HepG2 (cell line): ENCODE data around the gene ZBTB44. TPM values are rescaled to one million over a fixed set of nuclear protein-coding genes. Genes with fewer than 3 reads are reported as not detected.

Source experiments
- MED1 ChIP-seq: sonication (generic); formaldehyde crosslinking; IDR thresholded peaks from 2 replicates; pipeline ENCODE4 v1.4.0; 2020; ENCODE audit warnings: missing genetic modification reagents
- NCOR1 ChIP-seq: fragments of 200-600 bp; sonication (generic); IDR thresholded peaks from 2 replicates; pipeline ENCODE4 v1.7.0; 2017; ENCODE audit warnings: antibody characterized with exemption, low read length, borderline replicate concordance
- PCBP2 ChIP-seq: fragments of 200-400 bp; formaldehyde crosslinking; optimal IDR thresholded peaks from 2 replicates; pipeline ENCODE3; 2018; ENCODE audit warnings: low read length, low read depth; ENCODE audit not compliant: poor library complexity, severe bottlenecking
- SOX6 ChIP-seq, 2 experiments: fragments of 450-650 bp in 1 of 2; sonication (generic) in 1 of 2; formaldehyde crosslinking in 1 of 2; IDR thresholded peaks; 2 replicates each; pipeline versions ENCODE4 v1.4.0 to v1.6.1; 2017 to 2020; ENCODE audit warnings: antibody characterized with exemption in 1 of 2, mild to moderate bottlenecking in 1 of 2, missing genetic modification reagents in 1 of 2
- SP2 ChIP-seq: sonication (generic); formaldehyde crosslinking; IDR thresholded peaks from 2 replicates; pipeline ENCODE4 v1.5.1; 2020; ENCODE audit warnings: mild to moderate bottlenecking, missing genetic modification reagents
- SP5 ChIP-seq: IDR thresholded peaks from 2 replicates; pipeline ENCODE4 v1.6.1; 2016; ENCODE audit warnings: low read depth, borderline replicate concordance
- TRIM24 ChIP-seq: sonication (generic); formaldehyde crosslinking; IDR thresholded peaks from 2 replicates; pipeline ENCODE4 v1.8.0; 2022; ENCODE audit warnings: mild to moderate bottlenecking, missing genetic modification reagents
- ZNF256 ChIP-seq: sonication (generic); formaldehyde crosslinking; conservative IDR thresholded peaks from 2 replicates; pipeline ENCODE4 v1.4.0; 2020; ENCODE audit warnings: missing genetic modification reagents
- ZNF737 ChIP-seq: sonication (generic); formaldehyde crosslinking; IDR thresholded peaks from 2 replicates; pipeline ENCODE4 v1.5.0; 2020; ENCODE audit warnings: missing genetic modification reagents, mild to moderate bottlenecking, borderline replicate concordance
- ZNF772 ChIP-seq: sonication (generic); formaldehyde crosslinking; IDR thresholded peaks from 2 replicates; pipeline ENCODE4 v1.5.0; 2020; ENCODE audit warnings: mild to moderate bottlenecking, missing genetic modification reagents
- ZNF883 ChIP-seq: sonication (generic); formaldehyde crosslinking; IDR thresholded peaks from 2 replicates; pipeline ENCODE4 v1.5.1; 2020; ENCODE audit warnings: mild to moderate bottlenecking, missing genetic modification reagents; ENCODE audit errors: not compliant biosample characterization
- polyA plus RNA-seq, 8 experiments: library from polyadenylated mRNA; depleted of rRNA in 3 of 8; stranded (reverse) in 7 of 8; unstranded in 1 of 8; fragments of >200 nt; fragmentation: Illumina TruSeq in 4 of 8; extraction: Trizol in 4 of 8; gene quantifications; 2 replicates each; pipeline versions ENCODE4 v1.2.1 to v1.2.3, GENCODE V29; 2011 to 2016; ENCODE audit warnings: low read depth in 4 of 8, missing spikeins in 1 of 8, mixed read lengths in 1 of 8; ENCODE audit not compliant: insufficient read depth in 1 of 8
- total RNA-seq, 5 experiments: library from RNA; depleted of rRNA; stranded (reverse); fragments of >200 nt; fragmentation: Illumina TruSeq; extraction: Trizol; gene quantifications; 2 replicates each; pipeline ENCODE4 v1.2.3, GENCODE V29; 2016; ENCODE audit warnings: low read depth in 1 of 5
- TF ChIP-seq, protein P1 (sequence below): sonication (generic); formaldehyde crosslinking; IDR thresholded peaks from 2 replicates; pipeline ENCODE4 v1.4.0; 2020; ENCODE audit warnings: low read depth, mild to moderate bottlenecking, missing genetic modification reagents
- TF ChIP-seq, protein P2 (sequence below): sonication (generic); formaldehyde crosslinking; IDR thresholded peaks from 2 replicates; pipeline ENCODE4 v1.4.0; 2020; ENCODE audit warnings: mild to moderate bottlenecking, missing genetic modification reagents
- TF ChIP-seq, protein P3 (sequence below): sonication (generic); formaldehyde crosslinking; IDR thresholded peaks from 2 replicates; pipeline ENCODE4 v1.8.1; 2022; ENCODE audit warnings: mild to moderate bottlenecking, missing genetic modification reagents
- TF ChIP-seq, protein P4 (sequence below): sonication (generic); formaldehyde crosslinking; IDR thresholded peaks from 2 replicates; pipeline ENCODE4 v1.4.0; 2020; ENCODE audit warnings: mild to moderate bottlenecking, missing genetic modification reagents
- TF ChIP-seq, protein P5 (sequence below): sonication (generic); formaldehyde crosslinking; IDR thresholded peaks from 2 replicates; pipeline ENCODE4 v1.9.0; 2021; ENCODE audit warnings: missing genetic modification reagents, borderline replicate concordance

ZBTB44 gene
- total and polyA plus RNA-seq, 2 of the 13 experiments (the other 11 are each of a cell fraction or from before 2014, with no cell fraction given) = 22.8 to 23.6 TPM

DNA sequence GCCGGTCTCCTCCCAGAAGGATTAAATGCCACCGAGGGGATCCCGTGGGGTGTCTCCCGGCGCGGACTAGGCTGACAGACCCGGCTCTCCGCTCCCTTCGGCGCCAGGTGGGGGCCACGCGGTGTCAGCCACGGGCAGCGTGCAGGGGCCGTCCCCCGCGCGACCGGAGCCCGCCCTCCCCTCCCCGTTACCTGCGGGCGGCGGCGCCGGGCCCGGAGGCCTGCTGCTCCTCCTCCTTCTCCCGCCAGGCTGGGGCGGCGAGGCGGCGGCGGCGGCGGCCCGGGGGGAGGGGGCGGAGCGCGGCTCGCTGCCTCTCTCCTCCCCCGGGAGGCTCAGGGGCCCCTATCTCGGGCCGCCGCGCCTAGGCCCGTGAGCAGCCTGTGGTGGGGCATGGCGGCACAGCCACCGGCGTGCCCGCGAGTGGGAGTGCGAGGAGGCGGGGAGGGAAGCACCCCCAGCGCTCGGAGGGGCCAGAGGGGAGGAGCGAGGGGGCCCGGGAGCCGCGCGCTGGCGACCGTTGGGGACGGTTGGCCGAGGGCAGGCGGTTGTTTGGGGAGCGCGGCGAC lies 450 bp downstream of the ZBTB44 start (continued):
- no peak for TF ChIP-seq SP2
- TF ChIP-seq, protein P1, sequence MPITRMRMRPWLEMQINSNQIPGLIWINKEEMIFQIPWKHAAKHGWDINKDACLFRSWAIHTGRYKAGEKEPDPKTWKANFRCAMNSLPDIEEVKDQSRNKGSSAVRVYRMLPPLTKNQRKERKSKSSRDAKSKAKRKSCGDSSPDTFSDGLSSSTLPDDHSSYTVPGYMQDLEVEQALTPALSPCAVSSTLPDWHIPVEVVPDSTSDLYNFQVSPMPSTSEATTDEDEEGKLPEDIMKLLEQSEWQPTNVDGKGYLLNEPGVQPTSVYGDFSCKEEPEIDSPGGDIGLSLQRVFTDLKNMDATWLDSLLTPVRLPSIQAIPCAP = no peak
- TF ChIP-seq, protein P2, sequence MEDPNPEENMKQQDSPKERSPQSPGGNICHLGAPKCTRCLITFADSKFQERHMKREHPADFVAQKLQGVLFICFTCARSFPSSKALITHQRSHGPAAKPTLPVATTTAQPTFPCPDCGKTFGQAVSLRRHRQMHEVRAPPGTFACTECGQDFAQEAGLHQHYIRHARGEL = no peak
- TF ChIP-seq, protein P3, sequence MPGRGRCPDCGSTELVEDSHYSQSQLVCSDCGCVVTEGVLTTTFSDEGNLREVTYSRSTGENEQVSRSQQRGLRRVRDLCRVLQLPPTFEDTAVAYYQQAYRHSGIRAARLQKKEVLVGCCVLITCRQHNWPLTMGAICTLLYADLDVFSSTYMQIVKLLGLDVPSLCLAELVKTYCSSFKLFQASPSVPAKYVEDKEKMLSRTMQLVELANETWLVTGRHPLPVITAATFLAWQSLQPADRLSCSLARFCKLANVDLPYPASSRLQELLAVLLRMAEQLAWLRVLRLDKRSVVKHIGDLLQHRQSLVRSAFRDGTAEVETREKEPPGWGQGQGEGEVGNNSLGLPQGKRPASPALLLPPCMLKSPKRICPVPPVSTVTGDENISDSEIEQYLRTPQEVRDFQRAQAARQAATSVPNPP (CRISPR knock-in tag) = no peak
- TF ChIP-seq SOX6 (IDR thresholded peaks at IDR 0.05) = no peak
- TF ChIP-seq SOX6 (CRISPR knock-in tag; IDR thresholded peaks at IDR 0.05) = no peak
- TF ChIP-seq ZNF772 (CRISPR knock-in tag) = 0 out of 2 replicates have a peak, but pooled peaks have one; percentile 21
- no peak for TF ChIP-seq ZNF883 (CRISPR knock-in tag)
- no peak for TF ChIP-seq NCOR1
- TF ChIP-seq, protein P4, sequence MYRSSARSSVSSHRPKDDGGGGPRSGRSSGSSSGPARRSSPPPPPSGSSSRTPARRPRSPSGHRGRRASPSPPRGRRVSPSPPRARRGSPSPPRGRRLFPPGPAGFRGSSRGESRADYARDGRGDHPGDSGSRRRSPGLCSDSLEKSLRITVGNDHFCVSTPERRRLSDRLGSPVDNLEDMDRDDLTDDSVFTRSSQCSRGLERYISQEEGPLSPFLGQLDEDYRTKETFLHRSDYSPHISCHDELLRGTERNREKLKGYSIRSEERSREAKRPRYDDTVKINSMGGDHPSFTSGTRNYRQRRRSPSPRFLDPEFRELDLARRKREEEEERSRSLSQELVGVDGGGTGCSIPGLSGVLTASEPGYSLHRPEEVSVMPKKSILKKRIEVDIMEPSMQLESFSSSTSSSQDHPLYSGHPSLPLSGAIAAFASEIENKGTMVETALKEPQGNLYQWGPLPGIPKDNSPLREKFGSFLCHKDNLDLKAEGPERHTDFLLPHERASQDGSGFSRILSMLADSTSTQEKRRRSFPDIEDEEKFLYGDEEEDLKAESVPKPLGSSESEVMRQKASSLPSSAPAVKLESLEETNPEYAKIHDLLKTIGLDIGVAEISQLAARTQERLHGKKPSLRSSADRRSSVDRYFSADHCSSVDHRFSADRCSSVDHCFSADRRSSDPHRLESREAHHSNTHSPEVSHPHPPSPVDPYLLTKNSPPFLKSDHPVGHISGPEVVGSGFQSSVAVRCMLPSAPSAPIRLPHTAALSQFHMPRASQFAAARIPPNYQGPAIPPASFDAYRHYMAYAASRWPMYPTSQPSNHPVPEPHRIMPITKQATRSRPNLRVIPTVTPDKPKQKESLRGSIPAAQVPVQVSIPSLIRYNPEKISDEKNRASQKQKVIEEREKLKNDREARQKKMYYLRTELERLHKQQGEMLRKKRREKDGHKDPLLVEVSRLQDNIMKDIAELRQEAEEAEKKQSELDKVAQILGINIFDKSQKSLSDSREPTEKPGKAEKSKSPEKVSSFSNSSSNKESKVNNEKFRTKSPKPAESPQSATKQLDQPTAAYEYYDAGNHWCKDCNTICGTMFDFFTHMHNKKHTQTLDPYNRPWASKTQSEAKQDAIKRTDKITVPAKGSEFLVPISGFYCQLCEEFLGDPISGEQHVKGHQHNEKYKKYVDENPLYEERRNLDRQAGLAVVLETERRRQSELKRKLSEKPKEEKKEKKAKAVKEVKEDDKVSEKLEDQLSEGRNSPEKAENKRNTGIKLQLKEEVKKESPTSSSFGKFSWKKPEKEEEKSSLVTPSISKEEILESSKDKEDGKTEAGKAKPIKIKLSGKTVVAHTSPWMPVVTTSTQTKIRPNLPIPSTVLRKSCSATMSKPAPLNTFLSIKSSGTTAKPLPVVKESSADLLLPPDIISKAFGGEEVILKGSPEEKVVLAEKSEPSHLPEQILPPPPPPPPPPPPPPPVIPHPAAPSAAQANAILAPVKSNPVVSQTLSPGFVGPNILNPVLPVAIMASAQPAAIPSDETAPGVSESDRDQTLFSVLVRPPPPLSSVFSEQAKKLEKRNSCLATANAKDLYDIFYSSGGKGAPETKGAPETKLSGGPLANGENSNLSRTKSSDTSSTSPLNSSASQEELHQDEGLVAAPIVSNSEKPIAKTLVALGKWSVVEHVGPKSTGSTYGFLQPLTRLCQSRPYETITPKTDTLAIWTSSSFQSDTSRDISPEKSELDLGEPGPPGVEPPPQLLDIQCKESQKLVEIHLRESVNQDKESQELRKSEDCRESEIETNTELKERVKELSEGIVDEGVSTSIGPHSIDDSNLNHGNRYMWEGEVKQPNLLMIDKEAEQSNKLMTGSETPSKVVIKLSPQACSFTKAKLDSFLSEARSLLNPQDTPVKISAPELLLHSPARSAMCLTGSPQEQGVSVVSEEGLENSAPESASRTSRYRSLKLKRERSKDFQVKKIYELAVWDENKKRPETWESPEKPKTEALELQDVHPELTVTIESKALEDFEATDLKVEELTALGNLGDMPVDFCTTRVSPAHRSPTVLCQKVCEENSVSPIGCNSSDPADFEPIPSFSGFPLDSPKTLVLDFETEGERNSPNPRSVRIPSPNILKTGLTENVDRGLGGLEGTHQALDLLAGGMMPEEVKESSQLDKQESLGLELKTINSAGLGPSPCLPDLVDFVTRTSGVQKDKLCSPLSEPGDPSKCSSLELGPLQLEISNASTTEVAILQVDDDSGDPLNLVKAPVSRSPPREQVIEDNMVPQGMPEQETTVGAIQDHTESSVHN (CRISPR knock-in tag) = no peak
- no peak for TF ChIP-seq SP5 (CRISPR knock-in tag)
- TF ChIP-seq ZNF737 (CRISPR knock-in tag) = no peak
- TF ChIP-seq PCBP2 = no peak
- TF ChIP-seq MED1 (CRISPR knock-in tag) = peak; percentile 27; the same call in 1 of the 2 replicates
- TF ChIP-seq, protein P5, sequence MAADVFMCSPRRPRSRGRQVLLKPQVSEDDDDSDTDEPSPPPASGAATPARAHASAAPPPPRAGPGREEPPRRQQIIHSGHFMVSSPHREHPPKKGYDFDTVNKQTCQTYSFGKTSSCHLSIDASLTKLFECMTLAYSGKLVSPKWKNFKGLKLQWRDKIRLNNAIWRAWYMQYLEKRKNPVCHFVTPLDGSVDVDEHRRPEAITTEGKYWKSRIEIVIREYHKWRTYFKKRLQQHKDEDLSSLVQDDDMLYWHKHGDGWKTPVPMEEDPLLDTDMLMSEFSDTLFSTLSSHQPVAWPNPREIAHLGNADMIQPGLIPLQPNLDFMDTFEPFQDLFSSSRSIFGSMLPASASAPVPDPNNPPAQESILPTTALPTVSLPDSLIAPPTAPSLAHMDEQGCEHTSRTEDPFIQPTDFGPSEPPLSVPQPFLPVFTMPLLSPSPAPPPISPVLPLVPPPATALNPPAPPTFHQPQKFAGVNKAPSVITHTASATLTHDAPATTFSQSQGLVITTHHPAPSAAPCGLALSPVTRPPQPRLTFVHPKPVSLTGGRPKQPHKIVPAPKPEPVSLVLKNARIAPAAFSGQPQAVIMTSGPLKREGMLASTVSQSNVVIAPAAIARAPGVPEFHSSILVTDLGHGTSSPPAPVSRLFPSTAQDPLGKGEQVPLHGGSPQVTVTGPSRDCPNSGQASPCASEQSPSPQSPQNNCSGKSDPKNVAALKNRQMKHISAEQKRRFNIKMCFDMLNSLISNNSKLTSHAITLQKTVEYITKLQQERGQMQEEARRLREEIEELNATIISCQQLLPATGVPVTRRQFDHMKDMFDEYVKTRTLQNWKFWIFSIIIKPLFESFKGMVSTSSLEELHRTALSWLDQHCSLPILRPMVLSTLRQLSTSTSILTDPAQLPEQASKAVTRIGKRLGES (CRISPR knock-in tag) = no peak
- no peak for TF ChIP-seq ZNF256 (CRISPR knock-in tag)
- no peak for TF ChIP-seq TRIM24 (CRISPR knock-in tag)
